AG04449 (cell line): ENCODE data around the gene RAB3D.

ENCODE experiments used
- CTCF ChIA-PET: fragments of 350-600 bp; formaldehyde crosslinking; extraction: SDS; loops from one replicate; lab custom pipeline; 2021; ENCODE audit warnings: antibody characterized with exemption; lab: Yijun Ruan, JAX
- POLR2A ChIA-PET: fragments of 400-600, 350-600 bp; formaldehyde crosslinking; extraction: SDS; loops from one replicate; lab custom pipeline; 2020; ENCODE audit warnings: antibody characterized with exemption, inconsistent platforms; lab: Yijun Ruan, JAX
- DNase-seq: peaks from one replicate; pipeline ENCODE4 v3.0.0-alpha.2; 2010; ENCODE audit warnings: low read depth, low spot score
- H3K4me3 ChIP-seq: 2 replicates; pipeline ENCODE4 v1.5.1; 2011; ENCODE audit warnings: low read depth, mild to moderate bottlenecking, control low read depth, low read length
- CTCF ChIP-seq: IDR thresholded peaks from one replicate; pipeline ENCODE4 v1.5.1; 2011; ENCODE audit warnings: mild to moderate bottlenecking, moderate library complexity, low read length, control low read depth, inconsistent platforms; ENCODE audit not compliant: insufficient read depth; ENCODE audit errors: missing control alignments

The RAB3D gene

GRCh38 chr19:11295180-11295579, 44.3 kb downstream of the RAB3D start:
- POLR2A ChIA-PET = no interaction called here
- no peak for DNase-seq
- CTCF ChIA-PET = interaction anchor here (1.0 to 5.2 kb wide), 12 partner anchors 13 to 199 kb away, joined by 3 to 51 read pairs (median 6); no protein-coding TSS in a partner anchor
- no peak overlapping the region for H3K4me3 ChIP-seq
- no peak for TF ChIP-seq CTCF

GRCh38 chr19:11293433-11294389, 45.7 kb downstream of the RAB3D start:
- ChIA-PET CTCF (interaction anchor here (0.6 to 5.2 kb wide), 38 partner anchors 9 to 287 kb away, joined by 3 to 51 read pairs (median 5); partner anchors contain the start of genes CCDC159, ELOF1, ODAD3 and PRKCSH), POLR2A (interaction anchor here (1.0 kb wide), 1 partner anchor 87 kb away, joined by 4 read pairs; no protein-coding TSS in a partner anchor)
- TF ChIP-seq CTCF = peak; percentile 99
- peak overlapping the region; percentile 42 for H3K4me3 ChIP-seq
- peak; percentile 37 for DNase-seq

- no peak overlapping the region for H3K4me3 ChIP-seq
- POLR2A ChIA-PET = no interaction called here
- no peak for DNase-seq
- CTCF ChIA-PET = interaction anchor here (1.1 to 10.5 kb wide), 7 partner anchors 17 to 193 kb away, joined by 3 to 89 read pairs (median 3); partner anchors contain the start of genes ELAVL3 and PRKCSH
- no peak for TF ChIP-seq CTCF
Observed at GRCh38 chr19:11291991-11292390, 47.5 kb downstream of the RAB3D start.

- TF ChIP-seq CTCF = no peak
- DNase-seq = no peak
- CTCF ChIA-PET = interaction anchor here (1.1 to 10.5 kb wide), 4 partner anchors 144 to 190 kb away, joined by 3 to 89 read pairs (median 6); partner anchors contain the start of genes ELAVL3 and PRKCSH
- no peak overlapping the region for H3K4me3 ChIP-seq
- POLR2A ChIA-PET = interaction anchor here (0.6 kb wide), 1 partner anchor 74 kb away, joined by 3 read pairs; no protein-coding TSS in a partner anchor
Observed at GRCh38 chr19:11291415-11291814, 48.0 kb downstream of the RAB3D start.

GRCh38 chr19:11290256-11290655, 49.2 kb downstream of the RAB3D start:
- TF ChIP-seq CTCF = no peak
- no peak overlapping the region for H3K4me3 ChIP-seq
- ChIA-PET POLR2A (interaction anchor here (0.7 kb wide), 1 partner anchor 123 kb away, joined by 4 read pairs; no protein-coding TSS in a partner anchor), CTCF (interaction anchor here (0.6 to 10.5 kb wide), 13 partner anchors 34 to 228 kb away, joined by 3 to 89 read pairs (median 4); partner anchors contain the start of genes ELAVL3, EPOR, ODAD3 and PRKCSH)
- DNase-seq = no peak

GRCh38 chr19:11288349-11288748, 51.1 kb downstream of the RAB3D start:
- ChIA-PET CTCF (interaction anchor here (0.6 to 10.5 kb wide), 6 partner anchors 9 to 197 kb away, joined by 3 to 89 read pairs (median 4); partner anchors contain the start of gene ELAVL3), POLR2A (no interaction called here)
- H3K4me3 ChIP-seq = no peak overlapping the region
- no peak for DNase-seq
- peak; percentile 37 for TF ChIP-seq CTCF
